ENCODE data around the gene WDR37.

DNA sequence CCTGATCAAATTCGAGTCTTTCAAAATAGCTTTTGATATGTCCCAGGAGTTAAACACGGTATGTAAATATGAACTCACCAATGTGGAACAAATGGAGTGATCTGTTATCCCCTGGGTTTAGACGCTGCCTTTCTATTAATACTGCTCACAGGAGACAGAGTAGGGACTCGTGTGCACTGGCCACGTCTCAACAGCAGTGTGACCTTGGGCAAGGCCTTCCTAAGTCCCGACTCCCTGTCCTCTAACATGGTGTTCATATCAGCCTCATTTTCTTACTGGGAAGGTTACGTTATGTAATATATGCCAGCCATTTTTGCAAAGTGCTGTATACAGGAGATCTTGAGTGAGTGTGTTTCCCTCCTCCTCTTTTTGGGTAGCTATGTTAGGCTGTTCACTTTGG lies 1.8 kb downstream of the WDR37 start:
- TF ChIP-seq CTCF (optimal IDR thresholded peaks at IDR 0.05 in 1 of 3, IDR thresholded peaks at IDR 0.05 in 1 of 3, conservative IDR thresholded peaks at IDR 0.05 in 1 of 3; ENCODE audit: extremely low read depth in 1 of 3, insufficient read depth in 2 of 3, low read length in 3 of 3) (no peak), EZH2 (IDR thresholded peaks at IDR 0.05; ENCODE audit: low read length) (no peak)
